H1 (cell line): ENCODE data around the gene CPNE8. TPM values are rescaled to one million over a fixed set of nuclear protein-coding genes. Genes with fewer than 3 reads are reported as not detected.

ENCODE experiments used
- CTCF ChIA-PET: fragments of 300-600 bp; sonication (Branson Sonifier 250); formaldehyde crosslinking; loops from one replicate; lab custom pipeline; 2021; ENCODE audit not compliant: partially characterized antibody; lab: Charles Lee
- POLR2A ChIA-PET: fragments of 300-600 bp; sonication (Branson Sonifier 250); formaldehyde crosslinking; loops from one replicate; lab custom pipeline; 2021; ENCODE audit warnings: inconsistent platforms; ENCODE audit not compliant: partially characterized antibody; lab: Charles Lee
- DNase-seq, 2 experiments: peaks; one replicate each; pipeline versions ENCODE4 v3.0.0 to v3.0.0-alpha.2; 2010 to 2022; ENCODE audit warnings: low spot score in 2 of 2, low read depth in 1 of 2, mixed read lengths in 1 of 2
- FAIRE-seq: peaks from 2 replicates; lab custom pipeline; 2011; peaks lifted over from hg19 to GRCh38; lab: Jason Lieb, UNC
- H2AFZ ChIP-seq: 2 replicates; pipeline ENCODE4 v1.8.1; 2012; ENCODE audit warnings: low read length, inconsistent platforms
- H2AK5ac ChIP-seq: 2 replicates; pipeline ENCODE4 v1.6.1; 2013; ENCODE audit warnings: low read depth, low read length
- H2BK120ac ChIP-seq: replicated peaks from 2 replicates; pipeline ENCODE3; 2013; ENCODE audit warnings: low read depth, low read length, inconsistent platforms
- H2BK12ac ChIP-seq: 2 replicates; pipeline ENCODE4 v1.6.1; 2013; ENCODE audit warnings: low read depth, low read length
- H2BK15ac ChIP-seq: 2 replicates; pipeline ENCODE4 v1.6.1; 2013; ENCODE audit warnings: low read length
- H2BK20ac ChIP-seq: 2 replicates; pipeline ENCODE4 v1.6.1; 2013; ENCODE audit warnings: low read length
- H2BK5ac ChIP-seq: 2 replicates; pipeline ENCODE4 v1.6.1; 2013; ENCODE audit warnings: low read depth, low read length
- H3K14ac ChIP-seq: 2 replicates; pipeline ENCODE4 v1.6.1; 2013; ENCODE audit warnings: inconsistent platforms; ENCODE audit not compliant: insufficient read length
- H3K18ac ChIP-seq: 2 replicates; pipeline ENCODE4 v1.6.1; 2013; ENCODE audit warnings: low read length; ENCODE audit errors: extremely low read depth
- H3K23ac ChIP-seq: 2 replicates; pipeline ENCODE4 v1.6.1; 2013; ENCODE audit warnings: inconsistent platforms; ENCODE audit not compliant: insufficient read length
- H3K23me2 ChIP-seq: 2 replicates; pipeline ENCODE4 v1.6.1; 2013; ENCODE audit warnings: low read depth, low read length
- H3K27ac ChIP-seq: 2 replicates; pipeline ENCODE4 v1.6.1; 2011; ENCODE audit warnings: low read depth, low read length, inconsistent platforms
- H3K27me3 ChIP-seq, 4 experiments: replicated peaks in 1 of 4; 1 replicate in 1 of 4; 2 replicates in 3 of 4; pipeline versions ENCODE4 v1.6.1 to v1.8.1; 2011 to 2013; ENCODE audit warnings: low read length in 3 of 4, mild to moderate bottlenecking in 3 of 4, inconsistent platforms in 2 of 4, mixed read lengths in 2 of 4, moderate library complexity in 1 of 4; ENCODE audit not compliant: control insufficient read depth in 3 of 4, insufficient read depth in 3 of 4; ENCODE audit errors: extremely low read depth in 1 of 4
- H3K36me3 ChIP-seq, 4 experiments: 2 replicates each; pipeline versions ENCODE4 v1.6.1 to v1.8.1; 2011 to 2013; ENCODE audit warnings: mild to moderate bottlenecking in 4 of 4, low read length in 3 of 4, moderate library complexity in 2 of 4, control low read depth in 1 of 4, inconsistent platforms in 1 of 4; ENCODE audit not compliant: insufficient read depth in 4 of 4, control insufficient read depth in 2 of 4
- H3K4ac ChIP-seq: replicated peaks from 2 replicates; pipeline ENCODE3; 2013; ENCODE audit warnings: low read length, low read depth, mixed read lengths, inconsistent platforms; ENCODE audit not compliant: insufficient read length
- H3K4me1 ChIP-seq, 4 experiments: replicated peaks in 1 of 4; 1 replicate in 1 of 4; 2 replicates in 3 of 4; pipeline versions ENCODE4 v1.6.1 to v1.8.1; 2011 to 2013; ENCODE audit warnings: low read length in 3 of 4, inconsistent platforms in 2 of 4, mixed read lengths in 1 of 4; ENCODE audit not compliant: insufficient read depth in 4 of 4, control insufficient read depth in 3 of 4
- H3K4me2 ChIP-seq, 2 experiments: 2 replicates each; pipeline versions ENCODE4 v1.6.1 to v1.8.1; 2011 to 2013; ENCODE audit warnings: low read depth in 2 of 2, low read length in 2 of 2, control low read depth in 1 of 2, inconsistent platforms in 1 of 2, mild to moderate bottlenecking in 1 of 2; ENCODE audit not compliant: insufficient read depth in 1 of 2
- H3K4me3 ChIP-seq, 4 experiments: fragments of 200-600, 300-600 bp in 1 of 4; sonication (generic), shearing (Covaris generic), sonication (Bioruptor Twin) in 1 of 4; 2 replicates each; pipeline versions ENCODE4 v1.5.1 to v1.8.1; 2011 to 2016; ENCODE audit warnings: low read length in 4 of 4, low read depth in 3 of 4, control low read depth in 2 of 4, inconsistent platforms in 2 of 4, mild to moderate bottlenecking in 2 of 4, mixed read lengths in 1 of 4, moderate library complexity in 1 of 4; ENCODE audit not compliant: insufficient read depth in 2 of 4; ENCODE audit errors: extremely low read depth in 1 of 4
- H3K56ac ChIP-seq: replicated peaks from 2 replicates; pipeline ENCODE3; 2013; ENCODE audit warnings: low read depth, mild to moderate bottlenecking, mixed read lengths, low read length, inconsistent platforms; ENCODE audit not compliant: insufficient read length
- H3K79me1 ChIP-seq: 2 replicates; pipeline ENCODE4 v1.6.1; 2013; ENCODE audit warnings: low read depth, low read length, control low read depth
- H3K79me2 ChIP-seq, 2 experiments: 2 replicates each; pipeline versions ENCODE4 v1.6.1 to v1.8.1; 2012 to 2013; ENCODE audit warnings: low read length in 2 of 2, mild to moderate bottlenecking in 2 of 2, inconsistent platforms in 1 of 2; ENCODE audit not compliant: insufficient read depth in 2 of 2, control insufficient read depth in 1 of 2
- H3K9ac ChIP-seq, 4 experiments: replicated peaks in 1 of 4; 1 replicate in 1 of 4; 2 replicates in 3 of 4; pipeline versions ENCODE4 v1.6.1 to v1.8.1; 2011 to 2013; ENCODE audit warnings: low read depth in 3 of 4, low read length in 3 of 4, control low read depth in 2 of 4, mild to moderate bottlenecking in 2 of 4, moderate library complexity in 2 of 4, inconsistent platforms in 1 of 4; ENCODE audit errors: extremely low read depth in 1 of 4
- H3K9me3 ChIP-seq, 2 experiments: 2 replicates each; pipeline versions ENCODE4 v1.6.1 to v1.8.1; 2012 to 2013; ENCODE audit warnings: mild to moderate bottlenecking in 2 of 2, moderate library complexity in 2 of 2, control low read depth in 1 of 2, inconsistent platforms in 1 of 2, low read depth in 1 of 2, low read length in 1 of 2, mixed read lengths in 1 of 2; ENCODE audit not compliant: insufficient read depth in 2 of 2
- H4K20me1 ChIP-seq, 2 experiments: replicated peaks in 1 of 2; 2 replicates each; pipeline versions ENCODE3 to v1.8.1; 2011 to 2013; ENCODE audit warnings: inconsistent platforms in 2 of 2, low read length in 2 of 2, mild to moderate bottlenecking in 1 of 2; ENCODE audit not compliant: insufficient read depth in 2 of 2, control insufficient read depth in 1 of 2
- H4K5ac ChIP-seq: 2 replicates; pipeline ENCODE4 v1.6.1; 2013; ENCODE audit warnings: low read length, low read depth, mixed read lengths, inconsistent platforms; ENCODE audit not compliant: insufficient read length
- H4K8ac ChIP-seq: 2 replicates; pipeline ENCODE4 v1.8.0; 2013; ENCODE audit warnings: mild to moderate bottlenecking, moderate library complexity, low read length, inconsistent platforms; ENCODE audit not compliant: insufficient read depth; ENCODE audit errors: extremely low read depth
- H4K91ac ChIP-seq: replicated peaks from 2 replicates; pipeline ENCODE3; 2013; ENCODE audit warnings: low read length, mixed read lengths, inconsistent platforms; ENCODE audit not compliant: insufficient read length
- ASH2L ChIP-seq: fragments of 200-600, 300-600 bp; sonication (generic); IDR thresholded peaks from one replicate; pipeline ENCODE4 v1.7.1; 2017; ENCODE audit warnings: low read length
- CHD1 ChIP-seq: IDR thresholded peaks from 2 replicates; pipeline ENCODE4 v1.6.1; 2012; ENCODE audit warnings: low read depth, low read length, improper control_type of control experiment
- CREB1 ChIP-seq: IDR thresholded peaks from 2 replicates; pipeline ENCODE4 v1.6.1; 2012; ENCODE audit warnings: inconsistent platforms
- CTBP2 ChIP-seq: IDR thresholded peaks from 2 replicates; pipeline ENCODE4 v1.7.0; 2011; ENCODE audit warnings: borderline replicate concordance, mild to moderate bottlenecking, moderate library complexity, mixed read lengths, low read length; ENCODE audit not compliant: insufficient read depth, insufficient read length
- EZH2 ChIP-seq: fragments of 200-600 bp; sonication (generic); IDR thresholded peaks from 2 replicates; pipeline ENCODE4 v1.7.1; 2012; ENCODE audit warnings: low read depth, mild to moderate bottlenecking, moderate library complexity, low read length, inconsistent platforms; ENCODE audit not compliant: severe bottlenecking
- MAFK ChIP-seq: IDR thresholded peaks from 2 replicates; pipeline ENCODE4 v1.6.1; 2012; ENCODE audit warnings: low read depth, mild to moderate bottlenecking, improper control_type of control experiment, low read length
- NANOG ChIP-seq: IDR thresholded peaks from 2 replicates; pipeline ENCODE4 v1.6.1; 2011; ENCODE audit warnings: low read length, low read depth, mild to moderate bottlenecking, inconsistent platforms; ENCODE audit not compliant: insufficient read depth, poor library complexity, severe bottlenecking
- NRF1 ChIP-seq: IDR thresholded peaks from 2 replicates; pipeline ENCODE4 v1.6.1; 2011; ENCODE audit warnings: mild to moderate bottlenecking, low read depth, low read length, improper control_type of control experiment
- POLR2AphosphoS5 ChIP-seq: IDR thresholded peaks from 2 replicates; pipeline ENCODE4 v1.6.1; 2011; ENCODE audit warnings: low read depth, low read length
- POU5F1 ChIP-seq: IDR thresholded peaks from 2 replicates; pipeline ENCODE4 v1.6.1; 2011; ENCODE audit warnings: low read depth, mild to moderate bottlenecking, low read length, moderate library complexity
- RAD21 ChIP-seq, 2 experiments: IDR thresholded peaks in 1 of 2; conservative IDR thresholded peaks in 1 of 2; 2 replicates each; pipeline ENCODE4 v1.6.1; 2011; ENCODE audit warnings: low read depth in 2 of 2, low read length in 2 of 2, improper control_type of control experiment in 1 of 2, inconsistent platforms in 1 of 2, mild to moderate bottlenecking in 1 of 2, moderate library complexity in 1 of 2
- RXRA ChIP-seq: IDR thresholded peaks from 2 replicates; pipeline ENCODE4 v1.6.1; 2011; ENCODE audit warnings: low read depth, mild to moderate bottlenecking, low read length, moderate library complexity; ENCODE audit not compliant: insufficient read depth
- SIN3A ChIP-seq, 2 experiments: IDR thresholded peaks in 1 of 2; conservative IDR thresholded peaks in 1 of 2; 2 replicates each; pipeline ENCODE4 v1.6.1; 2011 to 2012; ENCODE audit warnings: low read length in 2 of 2, improper control_type of control experiment in 1 of 2, low read depth in 1 of 2, mild to moderate bottlenecking in 1 of 2
- SP2 ChIP-seq: IDR thresholded peaks from 2 replicates; pipeline ENCODE4 v1.6.1; 2012; ENCODE audit warnings: mild to moderate bottlenecking, low read length, inconsistent platforms
- TAF7 ChIP-seq: optimal IDR thresholded peaks from 2 replicates; pipeline ENCODE3; 2011; ENCODE audit warnings: low read depth, mild to moderate bottlenecking, inconsistent platforms, low read length, moderate library complexity, borderline replicate concordance
- TCF12 ChIP-seq: IDR thresholded peaks from 2 replicates; pipeline ENCODE4 v1.6.1; 2011; ENCODE audit warnings: low read depth, mild to moderate bottlenecking, low read length
- polyA plus RNA-seq, 7 experiments: library from polyadenylated mRNA; depleted of rRNA in 3 of 7; stranded (reverse) in 5 of 7; unstranded in 2 of 7; fragments of >200 nt in 5 of 7; fragments of 200-250 nt in 2 of 7; gene quantifications; 1 replicate in 5 of 7; 2 replicates in 1 of 7; 4 replicates in 1 of 7; pipeline versions ENCODE4 v1.2.1 to v1.2.3, GENCODE V29; 2011 to 2013; ENCODE audit warnings: missing spikeins in 2 of 7, mixed read lengths in 2 of 7
- total RNA-seq: library from RNA; stranded (reverse); fragmentation: NEBNext Ultra II Directional; extraction: Animal tissue kit (Norgen Biotek cat#: 25700); gene quantifications from 2 replicates; pipeline ENCODE4 v1.2.1, GENCODE V29; 2021

Gene CPNE8
- total and polyA plus RNA-seq, 2 of the 8 experiments (the other 6 are each of a cell fraction or from before 2014, with no cell fraction given): 2.5 to 6.8 TPM

DNA sequence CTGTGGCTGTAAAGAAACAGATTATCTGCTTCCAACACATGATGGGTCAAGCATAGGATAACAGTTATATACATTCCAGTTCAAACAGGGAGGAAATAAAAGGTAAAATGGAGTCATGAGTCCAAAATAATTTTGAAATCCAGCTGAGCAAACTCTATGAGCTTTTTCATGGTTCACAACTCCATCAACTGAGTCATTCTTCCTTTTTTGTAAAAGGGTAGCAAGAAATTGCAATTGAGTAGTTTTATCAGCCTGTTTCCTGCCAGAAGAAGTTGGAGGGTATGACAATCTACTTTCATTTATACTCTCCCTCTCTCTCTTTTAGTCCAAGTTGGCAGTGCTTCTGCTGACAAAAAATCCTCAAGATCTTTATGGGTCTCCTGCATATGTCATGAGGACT lies 95.6 kb downstream of the CPNE8 start:
- Histone ChIP-seq H2BK20ac (no peak overlapping the region), H3K9me3 (no peaks in the 10 kb centered on the region), H4K91ac (no peak overlapping the region), H3K4me1 (no peaks in the 10 kb centered on the region), H3K4ac (no peak overlapping the region), H3K27ac (no peak overlapping the region), H2BK120ac (no peak overlapping the region), H2AFZ (no peak overlapping the region), H3K9ac (no peak overlapping the region), H3K18ac (no peak overlapping the region), H3K79me1 (no peaks in the 10 kb centered on the region), H3K4me3 (no peak overlapping the region), H3K79me2 (no peaks in the 10 kb centered on the region), H3K4me2 (no peak overlapping the region), H4K8ac (no peak overlapping the region), H4K20me1 (no peaks in the 10 kb centered on the region), H2BK5ac (no peak overlapping the region), H3K56ac (no peak overlapping the region), H3K27me3 (no peaks in the 10 kb centered on the region)
- DNase-seq: no peak
- ChIA-PET CTCF (no interaction called here), POLR2A (no interaction called here)
- TF ChIP-seq POLR2AphosphoS5 (no peak), POU5F1 (no peak), TAF7 (no peak), TCF12 (no peak), CREB1 (no peak), ASH2L (no peak), SP2 (no peak), CHD1 (no peak), EZH2 (no peak), RAD21 (IDR thresholded peaks at IDR 0.05 in 1 of 2, conservative IDR thresholded peaks at IDR 0.05 in 1 of 2; ENCODE audit: low read depth in 2 of 2, low read length in 2 of 2) (no peak), MAFK (no peak), RXRA (no peak), SIN3A (conservative IDR thresholded peaks at IDR 0.05 in 1 of 2, IDR thresholded peaks at IDR 0.05 in 1 of 2; ENCODE audit: low read depth in 1 of 2, low read length in 2 of 2) (no peak), NANOG (no peak), CTBP2 (no peak), NRF1 (no peak)
- TF ChIP-seq, all 59 proteins: peak for 0
- Histone ChIP-seq H2BK12ac (no peak overlapping the region), H3K23ac (no peak overlapping the region), H4K5ac (no peak overlapping the region), H3K23me2 (no peaks in the 10 kb centered on the region), H3K14ac (no peak overlapping the region), H2AK5ac (no peak overlapping the region), H2BK15ac (no peak overlapping the region), H3K36me3 (no peaks in the 10 kb centered on the region)
- FAIRE-seq: no peak
